ENCODE results near the gene PTPRG. TPM values are rescaled to one million over a fixed set of nuclear protein-coding genes. Genes with fewer than 3 reads are reported as not detected.

Gene PTPRG
- total and polyA plus RNA-seq, 2 donors (not counting 3 experiments of a cell fraction or from before 2014, with no cell fraction given) = 8.9 to 39.1 TPM

GRCh38 chr3:61733000-61733399 lies 171.6 kb downstream of the PTPRG start:
- H3K4me1 ChIP-seq (ENCODE audit: control insufficient read depth, extremely low read depth, insufficient read depth, low read length) = no peaks in the 10 kb centered on the region
- H3K4me2 ChIP-seq (ENCODE audit: insufficient read depth, low read length) = no peak overlapping the region
- intact Hi-C loops (cut with micrococcal nuclease) = no loop called here
- H3K79me2 ChIP-seq (ENCODE audit: control insufficient read depth, insufficient read depth, low read length) = no peaks in the 10 kb centered on the region
- H3K9me1 ChIP-seq (replicated peaks; ENCODE audit: control insufficient read depth, extremely low read depth, insufficient read depth, low read length) = no peaks in the 10 kb centered on the region
- H3K36me3 ChIP-seq (ENCODE audit: control insufficient read depth in 2 of 2, extremely low read depth in 1 of 2, insufficient read depth in 2 of 2, low read length in 2 of 2) = no peaks in the 10 kb centered on the region
- no peak overlapping the region for H3K27ac ChIP-seq (ENCODE audit: insufficient read depth, low read depth, low read length)
- CTCF ChIA-PET = interaction anchor here (1.1 kb wide), 1 partner anchor 45 kb away, joined by 3 read pairs; no protein-coding TSS in a partner anchor
- H3K9me3 ChIP-seq (replicated peaks; ENCODE audit: control insufficient read depth, insufficient read depth, low read length) = no peaks in the 10 kb centered on the region
- H3K4me3 ChIP-seq (replicated peaks in 1 of 3; ENCODE audit: insufficient read depth in 1 of 3, low read depth in 1 of 3, low read length in 3 of 3) = no peak overlapping the region
- H3K9ac ChIP-seq (replicated peaks; ENCODE audit: extremely low read depth, insufficient read depth, low read length) = no peak overlapping the region
- dilution Hi-C loops (cut with MboI; ENCODE audit: extremely low pct_ligation_motif_present, low sequenced_read_pairs) = no loop called here
- no peak for DNase-seq (ENCODE audit: low read depth, low spot score)
- no peak for FAIRE-seq
- H3K27me3 ChIP-seq (ENCODE audit: control insufficient read depth in 2 of 2, insufficient read depth in 2 of 2, low read length in 2 of 2) = no peaks in the 10 kb centered on the region
- H2AFZ ChIP-seq (ENCODE audit: low read depth, low read length) = no peak overlapping the region
- BruUV-seq (replicated peaks) = no TSS peak
- H4K20me1 ChIP-seq (replicated peaks; ENCODE audit: control insufficient read depth, extremely low read depth, insufficient read depth, low read length) = no peaks in the 10 kb centered on the region
- no peak for TF ChIP-seq FOS (IDR thresholded peaks at IDR 0.05; ENCODE audit: borderline replicate concordance, insufficient read depth, low read length)
- no peak for TF ChIP-seq POLR2A (IDR thresholded peaks at IDR 0.05; ENCODE audit: low read depth, low read length)
- TF ChIP-seq CTCF (IDR thresholded peaks at IDR 0.05; ENCODE audit: extremely low read depth in 1 of 2, insufficient read depth in 1 of 2, low read depth in 1 of 2, low read length in 2 of 2) = no peak
- TF ChIP-seq POLR2AphosphoS5 (IDR thresholded peaks at IDR 0.05; ENCODE audit: insufficient read depth, low read depth, low read length) = no peak
- no peak for TF ChIP-seq GATA2 (IDR thresholded peaks at IDR 0.05; ENCODE audit: insufficient read depth, insufficient read length, low read depth, low read length)
- TF ChIP-seq EZH2 (IDR thresholded peaks at IDR 0.05; ENCODE audit: borderline replicate concordance, low read depth, low read length, severe bottlenecking) = no peak
- no peak for TF ChIP-seq JUN (IDR thresholded peaks at IDR 0.05; ENCODE audit: borderline replicate concordance, insufficient read depth, insufficient read length, low read depth)
- POLR2A ChIA-PET = no interaction called here
